ENCODE results near the gene CCNB1IP1. TPM values are rescaled to one million over a fixed set of nuclear protein-coding genes. Genes with fewer than 3 reads are reported as not detected.
"Not testable (repeated sequence)": the region's sequence is repeated elsewhere in the genome, so short reads cannot be mapped to it uniquely, and the experiment has no call there.

The CCNB1IP1 gene
- total RNA-seq, 4 donors from 2014 or later = 39.1 to 58.1 (median 50.4) TPM

- no peak overlapping the region for H3K4me3 ChIP-seq (ENCODE audit: low read depth, poor library complexity, severe bottlenecking)
- TF ChIP-seq POLR2A (IDR thresholded peaks at IDR 0.05) = no peak
- TF ChIP-seq CTCF (IDR thresholded peaks at IDR 0.05) = no peak
- peak in 1 of 2 donors; percentile 78 for DNase-seq (ENCODE audit: low spot score in 2 of 2)
- intact Hi-C loops (cut with DNase I; ENCODE audit: low total_unique reads) = no loop called here
- WGBS, 2 donors = 96 to 100% methylated on average over 2 of the region's 2 CpGs
Observed at GRCh38 chr14:20377171-20377570, 44.1 kb upstream of the CCNB1IP1 start.

GRCh38 chr14:20376071-20376588, 43.1 kb upstream of the CCNB1IP1 start:
- no peak for DNase-seq (ENCODE audit: low spot score in 2 of 2)
- TF ChIP-seq CTCF (IDR thresholded peaks at IDR 0.05) (no peak), POLR2A (IDR thresholded peaks at IDR 0.05) (no peak)
- H3K4me3 ChIP-seq (ENCODE audit: low read depth, poor library complexity, severe bottlenecking) = no peak overlapping the region
- 87 to 93% methylated on average over 12 of the region's 12 CpGs for WGBS, 2 donors
- intact Hi-C loops (cut with DNase I; ENCODE audit: low total_unique reads) = no loop called here

- H3K4me3 ChIP-seq (ENCODE audit: low read depth, poor library complexity, severe bottlenecking) = no peak overlapping the region
- TF ChIP-seq CTCF (IDR thresholded peaks at IDR 0.05) (no peak), POLR2A (IDR thresholded peaks at IDR 0.05) (no peak)
- WGBS, 2 donors = 78 to 85% methylated on average over 3 of the region's 3 CpGs
- intact Hi-C loops (cut with DNase I; ENCODE audit: low total_unique reads) = no loop called here
- no peak for DNase-seq (ENCODE audit: low spot score in 2 of 2)
Observed at GRCh38 chr14:20375471-20375870, 42.4 kb upstream of the CCNB1IP1 start.

- TF ChIP-seq POLR2A (IDR thresholded peaks at IDR 0.05) (no peak), CTCF (IDR thresholded peaks at IDR 0.05) (no peak)
- H3K4me3 ChIP-seq (ENCODE audit: low read depth, poor library complexity, severe bottlenecking) = no peak overlapping the region
- WGBS, 2 donors = 79 to 91% methylated on average over 5 of the region's 5 CpGs
- intact Hi-C loops (cut with DNase I; ENCODE audit: low total_unique reads) = no loop called here
- peak in 1 of 2 donors; percentile 52 for DNase-seq (ENCODE audit: low spot score in 2 of 2)
Observed at GRCh38 chr14:20372796-20373195, 39.7 kb upstream of the CCNB1IP1 start.

- no peak for TF ChIP-seq POLR2A (IDR thresholded peaks at IDR 0.05)
- TF ChIP-seq CTCF (IDR thresholded peaks at IDR 0.05) = no peak
- intact Hi-C loops (cut with DNase I; ENCODE audit: low total_unique reads) = no loop called here
- H3K4me3 ChIP-seq (ENCODE audit: low read depth, poor library complexity, severe bottlenecking) = no peak overlapping the region
- no peak for DNase-seq (ENCODE audit: low spot score in 2 of 2)
Observed at GRCh38 chr14:20365928-20366327, 32.8 kb upstream of the CCNB1IP1 start.

- intact Hi-C loops (cut with DNase I; ENCODE audit: low total_unique reads); H3K4me3 ChIP-seq (ENCODE audit: low read depth, poor library complexity, severe bottlenecking); DNase-seq (ENCODE audit: low spot score in 2 of 2): not testable (repeated sequence)
- 72 to 79% methylated on average over 3 of the region's 3 CpGs for WGBS, 2 donors
Observed at GRCh38 chr14:20358474-20358873, 25.4 kb upstream of the CCNB1IP1 start.

All from lower leg skin (tissue), 4 donors.